BLaER1 (cell line): ENCODE results near the gene HMG20A.

ENCODE experiments used
- H3K27ac ChIP-seq: shearing (Covaris generic); formaldehyde crosslinking; 2 replicates; pipeline ENCODE4 v1.8.1; 2022
- H3K27me3 ChIP-seq: shearing (Covaris generic); formaldehyde crosslinking; 2 replicates; pipeline ENCODE4 v1.8.1; 2022
- H3K36me3 ChIP-seq: shearing (Covaris generic); formaldehyde crosslinking; 2 replicates; pipeline ENCODE4 v1.8.1; 2022
- H3K4me1 ChIP-seq: shearing (Covaris generic); formaldehyde crosslinking; 2 replicates; pipeline ENCODE4 v1.8.1; 2022
- H3K4me2 ChIP-seq: shearing (Covaris generic); formaldehyde crosslinking; 2 replicates; pipeline ENCODE4 v1.8.1; 2022
- H3K4me3 ChIP-seq: shearing (Covaris generic); formaldehyde crosslinking; 2 replicates; pipeline ENCODE4 v1.8.1; 2022
- H3K9ac ChIP-seq: shearing (Covaris generic); formaldehyde crosslinking; 2 replicates; pipeline ENCODE4 v1.8.1; 2022
- H3K9me3 ChIP-seq: shearing (Covaris generic); formaldehyde crosslinking; 2 replicates; pipeline ENCODE4 v1.8.1; 2022
- H4K20me1 ChIP-seq: shearing (Covaris generic); formaldehyde crosslinking; 2 replicates; pipeline ENCODE4 v1.8.1; 2022
- Cebpa-rat ChIP-seq: shearing (Covaris generic); IDR thresholded peaks from 2 replicates; pipeline ENCODE4 v1.8.1; 2022

Gene HMG20A

DNA sequence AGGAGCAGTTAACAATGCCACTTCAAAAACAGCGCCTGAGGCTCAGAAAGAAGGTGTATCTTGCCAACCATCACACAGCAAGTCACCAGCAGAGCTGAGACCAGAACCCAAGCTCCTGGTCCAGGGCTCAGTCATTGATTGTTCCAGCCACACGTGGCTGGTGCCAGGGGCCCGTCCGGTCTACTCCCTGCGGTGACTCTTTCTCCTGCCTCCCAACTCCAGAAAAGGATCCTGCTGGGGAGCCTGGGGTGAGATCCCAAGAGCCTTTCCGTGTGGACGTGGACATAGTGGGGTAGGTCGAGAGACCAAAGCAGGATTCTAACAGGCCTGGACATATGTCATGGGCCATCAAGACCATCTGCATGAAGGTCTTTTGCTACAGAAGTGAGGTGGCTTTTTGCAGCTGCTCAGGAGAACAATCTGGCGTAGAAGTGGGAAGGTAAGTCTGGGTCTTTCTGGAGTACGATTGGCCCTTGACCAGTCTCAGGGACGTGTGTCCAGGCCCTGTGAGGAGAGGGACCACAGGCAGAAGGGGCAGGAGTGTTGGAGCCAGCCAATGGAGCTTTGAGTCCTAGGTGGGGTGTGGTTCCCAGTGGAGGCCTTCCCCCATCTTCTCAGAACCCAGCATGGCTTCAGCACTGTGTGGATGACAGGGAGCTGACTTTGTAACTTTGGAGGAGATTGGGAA is 105.4 kb downstream of the HMG20A start:
- Histone ChIP-seq H3K4me1 (peaks cover 41% of the 10 kb centered on the region), H3K36me3 (no peaks in the 10 kb centered on the region), H3K4me3 (no peak overlapping the region), H4K20me1 (no peaks in the 10 kb centered on the region), H3K27me3 (no peaks in the 10 kb centered on the region), H3K27ac (0 out of 2 replicates have a peak overlapping the region, but pooled peaks have one; percentile 57), H3K9ac (no peak overlapping the region), H3K4me2 (peak overlapping the region; percentile 84), H3K9me3 (no peaks in the 10 kb centered on the region)
- TF ChIP-seq Cebpa-rat: no peak

DNA sequence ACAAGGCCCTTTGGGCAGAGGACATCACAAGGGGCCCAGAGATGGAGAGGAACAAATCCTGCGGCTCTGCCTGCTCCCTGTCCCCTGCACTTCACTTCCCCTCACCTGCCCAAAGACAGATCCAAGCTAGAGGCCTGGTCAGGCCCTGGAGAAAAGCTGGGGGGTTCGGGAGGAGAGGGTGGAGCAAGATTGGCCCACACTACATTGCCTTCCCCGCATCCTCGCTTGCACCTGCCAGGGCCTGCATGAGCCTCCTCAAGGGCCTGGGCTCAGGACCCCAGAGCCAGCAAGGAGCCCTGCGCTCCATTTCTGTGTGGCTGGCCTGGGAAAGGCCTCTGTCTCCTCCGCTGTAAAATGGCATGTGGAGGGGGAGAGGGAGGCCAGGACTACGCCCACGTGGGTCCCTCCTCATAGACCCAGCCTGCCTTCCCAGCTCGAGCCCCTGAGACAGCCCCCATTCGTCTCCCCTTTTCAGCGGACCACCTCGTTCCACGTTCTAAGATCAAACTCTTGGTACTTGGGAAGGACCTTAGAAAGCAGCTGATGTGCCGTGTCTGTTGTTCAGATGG is 106.0 kb downstream of the HMG20A start:
- no peaks in the 10 kb centered on the region for H3K9me3 ChIP-seq
- peaks cover 41% of the 10 kb centered on the region for H3K4me1 ChIP-seq
- TF ChIP-seq Cebpa-rat: no peak
- H3K9ac ChIP-seq: peak overlapping the region; percentile 68
- no peaks in the 10 kb centered on the region for H3K27me3 ChIP-seq
- H3K36me3 ChIP-seq: no peaks in the 10 kb centered on the region
- H4K20me1 ChIP-seq: no peaks in the 10 kb centered on the region
- peak overlapping the region; percentile 84 for H3K4me2 ChIP-seq
- peak overlapping the region; percentile 57 for H3K27ac ChIP-seq
- no peak overlapping the region for H3K4me3 ChIP-seq

DNA sequence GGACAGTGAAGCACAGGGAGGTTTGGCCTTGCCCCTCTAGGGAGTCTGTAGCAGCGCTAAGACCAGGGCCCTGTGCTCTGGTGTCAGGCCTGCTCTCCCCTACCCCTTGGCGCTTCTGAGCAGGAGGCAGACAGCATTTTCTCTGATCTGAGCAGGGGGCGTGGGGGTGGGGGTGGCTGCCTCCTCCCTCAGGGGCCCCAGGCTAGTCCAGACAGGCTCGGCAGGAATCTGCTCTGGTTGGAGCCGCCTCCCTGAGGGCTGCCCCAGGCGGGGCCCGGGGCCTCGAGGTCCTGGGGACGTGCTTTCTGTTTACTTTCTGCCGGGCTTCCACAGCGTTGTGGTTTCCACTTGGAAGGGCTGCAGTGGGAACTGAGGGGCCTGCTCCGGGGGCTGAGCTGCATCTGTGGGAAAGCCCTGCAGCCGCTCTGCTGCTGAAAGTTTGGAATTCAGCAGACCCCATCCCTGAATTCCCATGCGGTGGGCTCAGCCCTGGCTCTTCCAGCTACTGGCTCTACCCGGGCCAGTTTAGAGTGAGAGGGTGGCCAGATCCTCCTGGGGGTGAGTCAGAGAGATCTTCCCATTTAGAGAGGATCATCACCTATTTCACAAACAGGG is 106.6 kb downstream of the HMG20A start:
- no peak overlapping the region for H3K4me3 ChIP-seq
- peak overlapping the region; percentile 57 for H3K27ac ChIP-seq
- no peaks in the 10 kb centered on the region for H3K27me3 ChIP-seq
- H3K9me3 ChIP-seq: no peaks in the 10 kb centered on the region
- H3K4me2 ChIP-seq: peak overlapping the region; percentile 84
- no peaks in the 10 kb centered on the region for H4K20me1 ChIP-seq
- TF ChIP-seq Cebpa-rat: no peak
- peaks cover 41% of the 10 kb centered on the region for H3K4me1 ChIP-seq
- H3K36me3 ChIP-seq: no peaks in the 10 kb centered on the region
- H3K9ac ChIP-seq: peak overlapping the region; percentile 68

DNA sequence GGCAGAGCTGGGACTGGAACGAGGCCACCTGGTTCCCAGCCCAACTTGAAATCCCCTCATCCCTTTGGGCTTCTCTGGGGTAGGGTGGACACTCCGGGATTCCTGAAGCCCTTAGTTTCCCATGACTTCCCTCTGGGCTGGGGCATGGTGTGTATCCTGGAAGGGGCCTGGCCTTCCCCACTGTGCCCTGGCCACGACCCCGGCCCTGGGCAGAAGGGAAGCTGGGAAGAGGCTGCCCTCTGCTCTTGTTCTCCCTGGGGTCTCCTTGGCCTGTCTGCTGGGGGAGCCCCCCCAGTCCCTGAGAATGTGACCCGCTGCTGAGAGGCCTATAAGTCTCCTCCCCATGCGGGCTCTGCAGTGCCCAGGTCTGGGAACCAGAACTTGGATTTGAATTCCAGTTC is 107.1 kb downstream of the HMG20A start:
- H3K9ac ChIP-seq: peak overlapping the region; percentile 68
- peak overlapping the region; percentile 57 for H3K27ac ChIP-seq
- H4K20me1 ChIP-seq: no peaks in the 10 kb centered on the region
- no peaks in the 10 kb centered on the region for H3K9me3 ChIP-seq
- peaks cover 41% of the 10 kb centered on the region for H3K4me1 ChIP-seq
- no peak overlapping the region for H3K4me3 ChIP-seq
- no peak for TF ChIP-seq Cebpa-rat
- peak overlapping the region; percentile 84 for H3K4me2 ChIP-seq
- H3K27me3 ChIP-seq: no peaks in the 10 kb centered on the region
- no peaks in the 10 kb centered on the region for H3K36me3 ChIP-seq

DNA sequence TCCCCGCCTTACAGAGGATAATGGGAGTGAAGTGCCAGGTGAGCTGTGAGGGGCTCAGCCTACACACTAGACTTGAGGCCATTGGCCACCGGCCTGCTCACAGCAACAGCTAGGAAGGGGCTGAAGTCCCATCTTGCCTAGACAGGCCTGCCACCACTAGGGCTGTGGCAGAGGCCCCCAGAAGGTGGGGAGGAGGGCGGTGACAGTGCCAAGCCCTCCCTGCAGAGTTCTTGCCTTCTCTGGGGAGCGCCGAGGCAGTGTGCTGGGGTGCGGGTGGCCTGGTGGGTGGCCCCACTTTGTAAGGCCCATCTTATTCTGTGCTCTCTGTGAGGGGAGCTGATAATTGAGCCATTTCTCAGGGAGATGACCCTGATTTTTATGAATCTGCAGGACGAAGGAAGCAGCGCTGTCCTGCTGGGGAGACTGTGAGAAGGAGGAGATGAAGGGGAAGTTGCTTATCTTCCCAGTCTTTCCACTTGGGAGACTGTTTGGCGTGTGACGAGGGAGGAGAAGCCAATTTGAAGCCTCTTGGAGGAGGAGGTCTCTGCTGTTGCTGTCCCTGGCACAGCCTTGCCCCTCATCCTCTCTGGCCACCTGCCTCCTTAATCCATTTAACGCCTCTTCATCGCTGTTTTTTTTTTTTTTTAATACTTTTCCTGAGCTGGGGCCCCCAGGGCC is 107.7 kb downstream of the HMG20A start:
- no peaks in the 10 kb centered on the region for H4K20me1 ChIP-seq
- peaks cover 41% of the 10 kb centered on the region for H3K4me1 ChIP-seq
- H3K4me2 ChIP-seq: peak overlapping the region; percentile 84
- H3K9ac ChIP-seq: peak overlapping the region; percentile 68; the same call in 1 of the 2 replicates
- H3K27me3 ChIP-seq: no peaks in the 10 kb centered on the region
- peak overlapping the region; percentile 29; the same call in 1 of the 2 replicates for H3K27ac ChIP-seq
- H3K36me3 ChIP-seq: no peaks in the 10 kb centered on the region
- H3K9me3 ChIP-seq: no peaks in the 10 kb centered on the region
- no peak overlapping the region for H3K4me3 ChIP-seq
- TF ChIP-seq Cebpa-rat: no peak

DNA sequence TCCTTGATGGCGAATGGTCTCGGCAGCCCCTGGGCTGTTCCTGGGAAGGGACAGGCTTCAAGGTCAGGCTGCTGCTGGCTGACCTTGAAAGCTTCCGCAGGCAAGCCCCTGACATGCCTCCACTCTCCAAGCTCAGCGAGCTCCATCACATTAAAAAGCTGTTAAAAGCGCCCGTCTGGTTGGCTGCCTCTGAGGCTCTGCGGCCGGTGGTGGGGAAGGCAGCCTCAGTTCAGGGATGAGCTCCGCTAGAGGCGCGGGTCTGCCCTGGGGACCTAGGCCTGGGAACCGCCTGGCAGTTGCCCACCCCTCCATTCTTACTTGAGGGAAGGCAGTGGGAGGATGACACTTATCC is 108.3 kb downstream of the HMG20A start:
- TF ChIP-seq Cebpa-rat: no peak
- H3K27ac ChIP-seq: peak overlapping the region; percentile 29; the same call in 1 of the 2 replicates
- H3K4me3 ChIP-seq: no peak overlapping the region
- H3K36me3 ChIP-seq: no peaks in the 10 kb centered on the region
- H3K4me2 ChIP-seq: peak overlapping the region; percentile 84
- no peaks in the 10 kb centered on the region for H4K20me1 ChIP-seq
- H3K9ac ChIP-seq: no peak overlapping the region
- H3K27me3 ChIP-seq: no peaks in the 10 kb centered on the region
- peaks cover 41% of the 10 kb centered on the region for H3K4me1 ChIP-seq
- no peaks in the 10 kb centered on the region for H3K9me3 ChIP-seq

DNA sequence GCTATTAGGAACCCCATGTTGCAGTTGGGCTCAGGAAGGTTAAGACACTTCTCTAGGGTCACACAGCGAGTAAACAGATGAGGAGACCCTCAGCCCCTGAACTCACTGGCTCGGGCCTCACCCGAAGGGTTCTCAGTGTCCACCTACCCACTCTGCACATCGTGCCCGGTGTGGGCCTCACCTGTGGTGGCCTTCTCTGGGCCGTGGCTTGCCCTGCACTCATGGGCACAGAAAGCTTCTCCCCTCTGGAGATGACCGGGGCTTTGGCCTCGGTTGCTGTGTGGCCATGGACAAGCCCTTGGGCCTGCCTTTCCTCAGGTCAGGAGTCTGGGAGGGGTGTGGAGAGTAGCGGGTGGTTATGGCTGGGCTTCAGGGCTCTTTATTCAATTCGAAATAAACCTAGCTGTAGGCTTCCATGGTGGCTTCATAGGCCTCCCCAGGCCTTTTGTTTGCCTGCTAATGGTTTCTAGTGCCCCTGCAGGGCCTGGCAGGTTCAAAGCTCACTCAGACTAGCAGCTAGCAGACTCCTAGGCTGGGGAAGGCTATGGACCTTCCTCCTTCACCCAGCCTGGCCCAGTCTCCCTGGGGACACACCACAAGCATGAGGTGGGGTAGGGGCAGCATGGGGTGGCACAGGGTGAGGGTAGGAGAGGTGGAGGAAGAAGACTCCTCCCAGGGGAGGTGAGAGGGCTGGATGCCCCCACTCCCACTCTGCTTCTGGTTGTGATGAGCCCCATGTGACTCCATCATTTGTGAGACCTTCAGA is 108.9 kb downstream of the HMG20A start:
- no peaks in the 10 kb centered on the region for H3K9me3 ChIP-seq
- no peak for TF ChIP-seq Cebpa-rat
- H3K27ac ChIP-seq: peak overlapping the region; percentile 29; the same call in 1 of the 2 replicates
- no peaks in the 10 kb centered on the region for H3K27me3 ChIP-seq
- no peak overlapping the region for H3K9ac ChIP-seq
- H3K4me2 ChIP-seq: peak overlapping the region; percentile 84
- no peaks in the 10 kb centered on the region for H4K20me1 ChIP-seq
- peaks cover 41% of the 10 kb centered on the region for H3K4me1 ChIP-seq
- H3K4me3 ChIP-seq: no peak overlapping the region
- H3K36me3 ChIP-seq: no peaks in the 10 kb centered on the region

DNA sequence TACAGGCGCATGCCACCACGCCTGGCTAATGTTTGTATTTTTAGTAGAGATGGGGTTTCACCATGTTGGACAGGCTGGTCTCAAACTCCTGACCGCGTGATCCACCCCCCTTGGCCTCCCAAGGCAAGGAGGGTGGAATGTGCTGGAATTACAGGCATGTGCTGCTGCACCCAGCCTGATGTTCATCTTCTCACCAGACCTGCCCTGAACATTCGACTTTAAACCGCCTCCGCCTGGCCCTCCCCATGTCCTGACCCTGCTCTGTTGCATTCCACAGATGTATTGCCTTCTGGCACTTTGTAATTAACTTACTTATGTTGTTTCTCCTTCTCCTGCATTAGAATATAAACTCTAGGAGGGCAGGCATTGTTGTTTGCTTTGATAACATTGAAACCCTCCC is 109.9 kb downstream of the HMG20A start:
- Histone ChIP-seq H3K4me3 (no peak overlapping the region), H3K27ac (no peak overlapping the region), H3K9me3 (no peaks in the 10 kb centered on the region), H3K4me2 (no peak overlapping the region), H3K36me3 (no peaks in the 10 kb centered on the region), H3K9ac (no peak overlapping the region), H4K20me1 (no peaks in the 10 kb centered on the region), H3K27me3 (no peaks in the 10 kb centered on the region), H3K4me1 (peaks cover 41% of the 10 kb centered on the region)
- no peak for TF ChIP-seq Cebpa-rat

DNA sequence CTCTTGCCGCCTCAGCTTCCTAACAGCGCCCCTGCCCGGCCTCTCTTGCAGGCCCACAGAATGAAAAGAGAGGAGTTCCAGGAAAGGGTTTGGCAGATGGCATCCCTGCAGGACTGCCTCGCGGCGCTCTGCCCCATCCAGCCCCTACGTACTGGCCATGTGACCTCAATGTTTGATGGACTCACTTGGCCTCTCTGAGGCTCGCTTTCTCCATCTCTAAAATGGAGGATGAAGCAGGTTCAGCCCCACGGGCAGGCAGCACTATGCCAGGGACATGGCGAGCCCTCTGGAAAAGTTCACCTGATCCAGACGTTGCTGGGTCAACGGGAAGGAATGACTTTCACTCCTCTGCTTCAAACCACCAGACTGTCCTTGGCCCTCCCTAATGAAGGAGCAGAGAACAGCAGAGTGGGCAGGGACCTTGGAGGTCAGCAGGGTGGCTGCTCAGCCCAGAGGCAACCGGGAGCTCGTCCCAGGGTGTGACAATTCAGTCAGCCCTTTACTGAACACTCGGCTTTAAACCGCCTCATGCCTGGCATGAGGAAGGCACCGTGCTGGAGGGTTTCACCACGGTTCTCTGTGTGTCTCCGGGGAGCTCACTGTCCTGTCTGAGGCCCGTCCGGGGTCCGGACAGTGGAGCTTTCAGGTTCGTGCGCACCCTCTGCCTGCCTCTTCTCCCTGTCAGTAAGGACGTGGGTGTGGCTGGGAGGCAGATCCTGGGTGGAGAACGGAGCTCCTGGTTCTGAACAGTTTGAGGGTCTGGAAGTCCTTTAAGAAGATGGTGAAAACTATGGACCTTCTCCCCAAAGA is 110.7 kb downstream of the HMG20A start:
- no peaks in the 10 kb centered on the region for H3K9me3 ChIP-seq
- no peaks in the 10 kb centered on the region for H4K20me1 ChIP-seq
- TF ChIP-seq Cebpa-rat: no peak
- no peaks in the 10 kb centered on the region for H3K36me3 ChIP-seq
- H3K27ac ChIP-seq: no peak overlapping the region
- H3K9ac ChIP-seq: no peak overlapping the region
- no peak overlapping the region for H3K4me3 ChIP-seq
- peaks cover 40% of the 10 kb centered on the region for H3K4me1 ChIP-seq
- H3K27me3 ChIP-seq: no peaks in the 10 kb centered on the region
- H3K4me2 ChIP-seq: no peak overlapping the region
